HG03575 (cell line): Measurements from ENCODE around the gene LYVE1.

ENCODE experiments used
- ATAC-seq: cut with Tn5 transposase; IDR thresholded peaks from one replicate; pipeline ENCODE4 v1.9.1; 2021; ENCODE audit not compliant: unreplicated experiment, insufficient number of reproducible peaks, low FRiP score; ENCODE audit errors: extremely low read depth

LYVE1 gene

GRCh38 chr11:10568486-10568941 is at the start of gene LYVE1:
TSS of gene LYVE1 (minus strand) at chr11:10568665. CDS start at chr11:10568532, 133 bp downstream.
- no peak for ATAC-seq

- no peak for ATAC-seq
Observed at GRCh38 chr11:10617551-10617950, 49.1 kb upstream of the LYVE1 start.

GRCh38 chr11:10611979-10612862 is 43.8 kb upstream of the LYVE1 start:
- no peak for ATAC-seq

GRCh38 chr11:10609636-10610035 is 41.2 kb upstream of the LYVE1 start:
- ATAC-seq: no peak

GRCh38 chr11:10608584-10608983 is 40.1 kb upstream of the LYVE1 start:
- ATAC-seq: no peak

GRCh38 chr11:10607462-10608132 is 39.1 kb upstream of the LYVE1 start:
- no peak for ATAC-seq

- ATAC-seq: no peak
Observed at GRCh38 chr11:10606536-10607208, 38.2 kb upstream of the LYVE1 start.

GRCh38 chr11:10605941-10606381 is 37.5 kb upstream of the LYVE1 start:
- ATAC-seq: no peak

- no peak for ATAC-seq
Observed at GRCh38 chr11:10604798-10605197, 36.3 kb upstream of the LYVE1 start.

- ATAC-seq: no peak
Observed at GRCh38 chr11:10604340-10604748, 35.9 kb upstream of the LYVE1 start.

- no peak for ATAC-seq
Observed at GRCh38 chr11:10603721-10604297, 35.3 kb upstream of the LYVE1 start.

GRCh38 chr11:10602945-10603344 is 34.5 kb upstream of the LYVE1 start:
- ATAC-seq: no peak

- ATAC-seq: no peak
Observed at GRCh38 chr11:10602366-10602765, 33.9 kb upstream of the LYVE1 start.

GRCh38 chr11:10601837-10602236 is 33.4 kb upstream of the LYVE1 start:
- ATAC-seq: no peak

- ATAC-seq: no peak
Observed at GRCh38 chr11:10600570-10601248, 32.2 kb upstream of the LYVE1 start.

- no peak for ATAC-seq
Observed at GRCh38 chr11:10599388-10600175, 31.1 kb upstream of the LYVE1 start.

GRCh38 chr11:10598816-10599215 is 30.4 kb upstream of the LYVE1 start:
- no peak for ATAC-seq

- no peak for ATAC-seq
Observed at GRCh38 chr11:10597877-10598351, 29.4 kb upstream of the LYVE1 start.
